KMS-11 (cell line): ENCODE results near the gene VPS26C.
"Not testable (repeated sequence)": the region's sequence is repeated elsewhere in the genome, so short reads cannot be mapped to it uniquely, and the experiment has no call there.

Experiments
- H2AFZ ChIP-seq: fragments of 200-600 bp; sonication (generic); 2 replicates; pipeline ENCODE4 v1.6.1; 2016; ENCODE audit warnings: antibody characterized with exemption, mixed run types, low read depth
- H3K27ac ChIP-seq: fragments of 200-600 bp; sonication (generic); 2 replicates; pipeline ENCODE4 v1.6.1; 2016; ENCODE audit warnings: mild to moderate bottlenecking, mixed run types
- H3K27me3 ChIP-seq: fragments of 200-600 bp; sonication (generic); 2 replicates; pipeline ENCODE4 v1.6.1; 2017; ENCODE audit warnings: mild to moderate bottlenecking, low read depth, mixed run types, moderate library complexity; ENCODE audit not compliant: insufficient read depth
- H3K36me3 ChIP-seq: fragments of 200-600 bp; sonication (generic); 2 replicates; pipeline ENCODE4 v1.6.1; 2017; ENCODE audit warnings: mild to moderate bottlenecking, mixed run types; ENCODE audit not compliant: insufficient read depth
- H3K4me1 ChIP-seq: fragments of 200-600 bp; sonication (generic); 2 replicates; pipeline ENCODE4 v1.6.1; 2016; ENCODE audit warnings: mild to moderate bottlenecking, low read depth, mixed run types; ENCODE audit not compliant: poor library complexity, severe bottlenecking
- H3K4me2 ChIP-seq: fragments of 200-600 bp; sonication (generic); 2 replicates; pipeline ENCODE4 v1.7.0; 2016; ENCODE audit warnings: mild to moderate bottlenecking, mixed run types
- H3K4me3 ChIP-seq: fragments of 200-600 bp; sonication (generic); IDR thresholded peaks from 2 replicates; pipeline ENCODE4 v1.6.1; 2017; ENCODE audit warnings: low read depth, low read length, mixed read lengths; ENCODE audit not compliant: insufficient read depth
- H3K79me2 ChIP-seq: fragments of 200-600 bp; sonication (generic); 2 replicates; pipeline ENCODE4 v1.6.1; 2016; ENCODE audit warnings: low read depth, mixed run types; ENCODE audit not compliant: insufficient read depth
- H3K9ac ChIP-seq: fragments of 200-600 bp; sonication (generic); 2 replicates; pipeline ENCODE4 v1.6.1; 2016; ENCODE audit warnings: mild to moderate bottlenecking, mixed run types
- H4K20me1 ChIP-seq: fragments of 200-600 bp; sonication (generic); 2 replicates; pipeline ENCODE4 v1.6.1; 2016; ENCODE audit warnings: mild to moderate bottlenecking, mixed run types; ENCODE audit not compliant: insufficient read depth
- TF ChIP-seq, protein P1 (sequence below): fragments of 200-600 bp; sonication (generic); conservative IDR thresholded peaks from 2 replicates; pipeline ENCODE4 v1.6.1; 2017; ENCODE audit warnings: low read depth, mild to moderate bottlenecking, antibody characterized with exemption, low read length, moderate library complexity, mixed read lengths

Gene VPS26C

DNA sequence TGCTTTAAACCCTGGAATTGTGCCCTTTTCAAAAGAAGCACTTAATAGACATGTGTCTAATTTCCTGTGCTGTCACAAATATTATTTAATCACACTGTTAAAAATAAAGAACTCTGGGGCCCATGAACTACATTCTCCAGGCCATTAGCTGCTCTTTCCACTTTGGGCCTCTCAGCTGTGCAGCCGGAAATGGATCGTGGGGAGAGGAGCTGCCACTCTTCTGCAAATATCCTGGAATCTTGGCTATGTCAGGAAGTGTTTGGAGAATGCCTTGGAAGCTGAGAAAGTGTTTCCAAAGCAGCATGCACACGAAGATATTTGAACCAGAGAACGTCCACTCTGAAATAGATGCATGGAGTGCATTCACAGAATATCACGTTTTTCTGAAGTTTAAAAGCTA is 27.5 kb upstream of the VPS26C start:
- no peak overlapping the region for H3K4me3 ChIP-seq
- TF ChIP-seq, protein P1, sequence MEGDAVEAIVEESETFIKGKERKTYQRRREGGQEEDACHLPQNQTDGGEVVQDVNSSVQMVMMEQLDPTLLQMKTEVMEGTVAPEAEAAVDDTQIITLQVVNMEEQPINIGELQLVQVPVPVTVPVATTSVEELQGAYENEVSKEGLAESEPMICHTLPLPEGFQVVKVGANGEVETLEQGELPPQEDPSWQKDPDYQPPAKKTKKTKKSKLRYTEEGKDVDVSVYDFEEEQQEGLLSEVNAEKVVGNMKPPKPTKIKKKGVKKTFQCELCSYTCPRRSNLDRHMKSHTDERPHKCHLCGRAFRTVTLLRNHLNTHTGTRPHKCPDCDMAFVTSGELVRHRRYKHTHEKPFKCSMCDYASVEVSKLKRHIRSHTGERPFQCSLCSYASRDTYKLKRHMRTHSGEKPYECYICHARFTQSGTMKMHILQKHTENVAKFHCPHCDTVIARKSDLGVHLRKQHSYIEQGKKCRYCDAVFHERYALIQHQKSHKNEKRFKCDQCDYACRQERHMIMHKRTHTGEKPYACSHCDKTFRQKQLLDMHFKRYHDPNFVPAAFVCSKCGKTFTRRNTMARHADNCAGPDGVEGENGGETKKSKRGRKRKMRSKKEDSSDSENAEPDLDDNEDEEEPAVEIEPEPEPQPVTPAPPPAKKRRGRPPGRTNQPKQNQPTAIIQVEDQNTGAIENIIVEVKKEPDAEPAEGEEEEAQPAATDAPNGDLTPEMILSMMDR: no peak
- no peak overlapping the region for H3K27ac ChIP-seq
- no peaks in the 10 kb centered on the region for H3K4me1 ChIP-seq
- H3K36me3 ChIP-seq: no peaks in the 10 kb centered on the region
- no peaks in the 10 kb centered on the region for H3K79me2 ChIP-seq
- H3K27me3 ChIP-seq: no peaks in the 10 kb centered on the region
- H4K20me1 ChIP-seq: no peaks in the 10 kb centered on the region
- H3K9ac ChIP-seq: no peak overlapping the region
- H2AFZ ChIP-seq: no peak overlapping the region
- H3K4me2 ChIP-seq: no peak overlapping the region

DNA sequence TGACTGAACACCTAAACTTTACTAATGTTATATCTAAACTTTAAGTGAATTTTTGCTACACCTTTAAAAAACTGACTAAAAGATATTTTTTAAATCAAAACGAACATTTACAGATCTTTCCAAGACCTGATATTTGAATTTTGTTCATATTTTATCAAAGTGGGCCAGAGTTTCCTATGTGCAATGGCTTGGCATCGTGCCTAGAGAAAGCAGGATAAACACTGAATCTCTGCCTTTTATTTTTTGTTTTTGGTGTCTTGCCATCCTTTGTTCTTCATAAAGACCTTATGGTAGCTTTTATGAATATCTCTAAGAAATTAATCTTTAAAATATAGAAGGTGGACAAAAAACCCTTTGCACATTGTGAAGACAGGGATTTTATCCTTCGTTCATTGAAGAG is 25.8 kb upstream of the VPS26C start:
- Histone ChIP-seq H3K4me2 (no peak overlapping the region), H4K20me1 (no peaks in the 10 kb centered on the region)
- TF ChIP-seq, protein P1: no peak

DNA sequence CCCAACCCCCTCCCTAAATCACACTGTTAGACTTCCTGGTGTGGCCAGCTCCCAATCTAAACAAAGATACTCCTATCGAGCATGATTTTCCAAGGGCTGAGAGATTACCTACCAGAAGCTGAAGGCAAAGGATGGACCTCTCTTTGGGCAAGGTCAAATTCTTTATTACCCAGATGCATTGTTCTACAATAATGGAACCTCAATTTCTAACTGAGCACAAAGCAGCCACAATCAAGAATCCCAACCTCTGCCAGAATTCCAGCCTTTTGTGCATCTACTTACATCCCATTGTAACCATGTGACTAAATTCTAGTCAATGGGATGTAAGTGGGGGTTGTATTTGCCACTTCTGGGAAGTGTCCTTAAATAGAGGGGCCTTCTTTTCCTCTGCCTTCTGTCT is 24.9 kb upstream of the VPS26C start:
- no peaks in the 10 kb centered on the region for H3K4me1 ChIP-seq
- no peak overlapping the region for H3K27ac ChIP-seq
- H2AFZ ChIP-seq: no peak overlapping the region
- H3K36me3 ChIP-seq: no peaks in the 10 kb centered on the region
- H4K20me1 ChIP-seq: no peaks in the 10 kb centered on the region
- H3K4me3 ChIP-seq: no peak overlapping the region
- TF ChIP-seq, protein P1: no peak
- no peak overlapping the region for H3K9ac ChIP-seq
- no peak overlapping the region for H3K4me2 ChIP-seq
- H3K79me2 ChIP-seq: no peaks in the 10 kb centered on the region
- H3K27me3 ChIP-seq: no peaks in the 10 kb centered on the region

More for the DNA sequence above, 25.8 kb upstream of the VPS26C start:
- no peaks in the 10 kb centered on the region for H3K79me2 ChIP-seq
- no peak overlapping the region for H3K27ac ChIP-seq
- H3K27me3 ChIP-seq: no peaks in the 10 kb centered on the region
- H2AFZ ChIP-seq: no peak overlapping the region
- no peaks in the 10 kb centered on the region for H3K36me3 ChIP-seq
- no peak overlapping the region for H3K9ac ChIP-seq
- no peaks in the 10 kb centered on the region for H3K4me1 ChIP-seq
- H3K4me3 ChIP-seq: no peak overlapping the region

DNA sequence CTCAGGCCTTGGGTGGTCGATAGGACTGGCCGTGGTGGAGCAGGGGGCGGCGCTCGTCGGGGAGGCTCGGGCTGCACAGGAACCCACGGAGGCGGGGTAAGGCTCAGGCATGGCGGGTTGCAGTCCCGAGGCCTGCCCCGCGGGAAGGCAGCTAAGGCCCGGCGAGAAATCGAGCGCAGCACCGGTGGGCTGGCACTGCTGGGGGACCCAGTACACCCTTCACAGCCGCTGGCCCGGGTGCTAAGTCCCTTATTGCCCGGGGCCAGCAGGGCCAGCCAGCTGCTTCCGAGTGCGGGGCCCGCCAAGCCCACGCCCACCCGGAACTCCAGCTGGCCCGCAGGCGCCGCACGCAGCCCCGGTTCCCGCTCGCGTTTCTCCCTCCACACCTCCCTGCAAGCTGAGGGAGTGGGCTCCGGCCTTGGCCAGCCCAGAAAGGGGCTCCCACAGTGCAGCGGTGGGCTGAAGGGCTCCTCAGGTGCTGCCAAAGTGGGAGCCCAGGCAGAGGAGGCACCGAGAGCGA is 16.1 kb upstream of the VPS26C start:
- H3K9ac ChIP-seq, H3K27ac ChIP-seq, H3K4me2 ChIP-seq, H4K20me1 ChIP-seq, H2AFZ ChIP-seq, H3K36me3 ChIP-seq, H3K27me3 ChIP-seq, H3K4me3 ChIP-seq, H3K79me2 ChIP-seq, H3K4me1 ChIP-seq: not testable (repeated sequence)

DNA sequence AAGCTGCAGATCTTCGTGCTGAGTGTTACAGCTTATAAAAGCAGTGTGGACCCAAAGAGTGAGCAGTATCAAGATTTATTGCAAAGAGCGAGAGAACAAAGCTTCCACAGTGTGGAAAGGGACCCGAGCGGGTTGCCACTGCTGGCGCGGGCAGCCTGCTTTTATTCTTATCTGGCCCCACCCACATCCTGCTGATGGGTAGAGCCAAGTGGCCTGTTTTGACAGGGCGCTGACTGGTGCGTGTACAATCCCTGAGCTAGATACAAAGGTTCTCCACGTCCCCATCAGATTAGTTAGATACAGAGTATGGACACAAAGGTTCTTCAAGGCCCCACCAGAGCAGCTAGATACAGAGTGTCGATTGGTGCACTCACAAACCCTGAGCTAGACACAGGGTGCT is 15.5 kb upstream of the VPS26C start:
- not testable (repeated sequence) for H3K36me3 ChIP-seq, H3K4me2 ChIP-seq, H4K20me1 ChIP-seq, H3K9ac ChIP-seq, H3K79me2 ChIP-seq, H3K27ac ChIP-seq, H3K4me3 ChIP-seq, H2AFZ ChIP-seq, H3K4me1 ChIP-seq, H3K27me3 ChIP-seq
